ENCODE data around the gene FIG4.

FIG4 gene

DNA sequence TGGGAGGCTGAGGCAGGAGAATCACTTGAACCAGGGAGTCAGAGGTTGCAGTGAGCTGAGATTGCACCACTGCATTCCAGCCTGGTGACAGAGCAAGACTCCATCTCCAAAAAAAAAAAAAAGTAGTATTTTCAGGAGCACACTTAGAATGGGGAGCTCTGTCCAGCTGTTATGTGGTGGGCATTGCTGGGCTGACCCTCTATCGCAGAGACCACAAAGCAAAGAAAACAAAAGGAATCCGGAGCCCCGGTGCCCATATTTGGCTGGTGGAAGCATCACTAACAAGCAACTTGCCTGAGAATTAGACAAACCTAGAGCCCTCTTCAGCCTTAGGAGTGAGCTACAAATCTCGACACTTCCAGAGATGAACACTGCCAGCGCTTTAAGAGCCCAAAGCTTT is 149.7 kb downstream of the FIG4 start:
- no peak for TF ChIP-seq RARB (CRISPR knock-in tag; IDR thresholded peaks at IDR 0.05)
- TF ChIP-seq ARNTL (CRISPR knock-in tag; IDR thresholded peaks at IDR 0.05; ENCODE audit: borderline replicate concordance, low read depth) = no peak
- TF ChIP-seq ZC3H10 (CRISPR knock-in tag; IDR thresholded peaks at IDR 0.05) = no peak
- TF ChIP-seq GLIS3 (CRISPR knock-in tag; IDR thresholded peaks at IDR 0.05) = no peak
- no peak for TF ChIP-seq TSHZ2 (CRISPR knock-in tag; IDR thresholded peaks at IDR 0.05)
- no peak for TF ChIP-seq ZNF565 (CRISPR knock-in tag; conservative IDR thresholded peaks at IDR 0.05; ENCODE audit: low read depth)
- TF ChIP-seq POU6F1 (CRISPR knock-in tag; IDR thresholded peaks at IDR 0.05; ENCODE audit: borderline replicate concordance, low read depth) = no peak
- no peak for TF ChIP-seq ZNF70 (CRISPR knock-in tag; IDR thresholded peaks at IDR 0.05)
- TF ChIP-seq, protein P1, sequence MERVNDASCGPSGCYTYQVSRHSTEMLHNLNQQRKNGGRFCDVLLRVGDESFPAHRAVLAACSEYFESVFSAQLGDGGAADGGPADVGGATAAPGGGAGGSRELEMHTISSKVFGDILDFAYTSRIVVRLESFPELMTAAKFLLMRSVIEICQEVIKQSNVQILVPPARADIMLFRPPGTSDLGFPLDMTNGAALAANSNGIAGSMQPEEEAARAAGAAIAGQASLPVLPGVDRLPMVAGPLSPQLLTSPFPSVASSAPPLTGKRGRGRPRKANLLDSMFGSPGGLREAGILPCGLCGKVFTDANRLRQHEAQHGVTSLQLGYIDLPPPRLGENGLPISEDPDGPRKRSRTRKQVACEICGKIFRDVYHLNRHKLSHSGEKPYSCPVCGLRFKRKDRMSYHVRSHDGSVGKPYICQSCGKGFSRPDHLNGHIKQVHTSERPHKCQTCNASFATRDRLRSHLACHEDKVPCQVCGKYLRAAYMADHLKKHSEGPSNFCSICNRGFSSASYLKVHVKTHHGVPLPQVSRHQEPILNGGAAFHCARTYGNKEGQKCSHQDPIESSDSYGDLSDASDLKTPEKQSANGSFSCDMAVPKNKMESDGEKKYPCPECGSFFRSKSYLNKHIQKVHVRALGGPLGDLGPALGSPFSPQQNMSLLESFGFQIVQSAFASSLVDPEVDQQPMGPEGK (CRISPR knock-in tag; IDR thresholded peaks at IDR 0.05; ENCODE audit: borderline replicate concordance) = no peak
- no peak for TF ChIP-seq ZFP30 (CRISPR knock-in tag; IDR thresholded peaks at IDR 0.05)
- TF ChIP-seq CSDC2 (CRISPR knock-in tag; IDR thresholded peaks at IDR 0.05) = no peak
- no peak for TF ChIP-seq BACH2 (CRISPR knock-in tag; IDR thresholded peaks at IDR 0.05; ENCODE audit: borderline replicate concordance)
- TF ChIP-seq ZNF8 (CRISPR knock-in tag; IDR thresholded peaks at IDR 0.05) = no peak
- TF ChIP-seq OSR1 (CRISPR knock-in tag; IDR thresholded peaks at IDR 0.05) = no peak
- no peak for TF ChIP-seq ZFP3 (CRISPR knock-in tag; IDR thresholded peaks at IDR 0.05)
- TF ChIP-seq TCF4 (CRISPR knock-in tag; IDR thresholded peaks at IDR 0.05; ENCODE audit: borderline replicate concordance) = no peak
- no peak for TF ChIP-seq ISL1 (CRISPR knock-in tag; IDR thresholded peaks at IDR 0.05)
- no peak for ATAC-seq

- TF ChIP-seq PPARA (CRISPR knock-in tag; IDR thresholded peaks at IDR 0.05; ENCODE audit: borderline replicate concordance) = no peak
- TF ChIP-seq BACH2 (CRISPR knock-in tag; IDR thresholded peaks at IDR 0.05; ENCODE audit: borderline replicate concordance) = no peak
- TF ChIP-seq RARB (CRISPR knock-in tag; IDR thresholded peaks at IDR 0.05) = no peak
- no peak for TF ChIP-seq ZFP30 (CRISPR knock-in tag; IDR thresholded peaks at IDR 0.05)
- TF ChIP-seq POU6F1 (CRISPR knock-in tag; IDR thresholded peaks at IDR 0.05; ENCODE audit: borderline replicate concordance, low read depth) = no peak
- no peak for TF ChIP-seq ARNTL (CRISPR knock-in tag; IDR thresholded peaks at IDR 0.05; ENCODE audit: borderline replicate concordance, low read depth)
- no peak for TF ChIP-seq CSRNP3 (CRISPR knock-in tag; IDR thresholded peaks at IDR 0.05)
- no peak for ATAC-seq
These were observed 150.8 kb downstream of the FIG4 start for GRCh38 chr6:109841869-109842268.

DNA sequence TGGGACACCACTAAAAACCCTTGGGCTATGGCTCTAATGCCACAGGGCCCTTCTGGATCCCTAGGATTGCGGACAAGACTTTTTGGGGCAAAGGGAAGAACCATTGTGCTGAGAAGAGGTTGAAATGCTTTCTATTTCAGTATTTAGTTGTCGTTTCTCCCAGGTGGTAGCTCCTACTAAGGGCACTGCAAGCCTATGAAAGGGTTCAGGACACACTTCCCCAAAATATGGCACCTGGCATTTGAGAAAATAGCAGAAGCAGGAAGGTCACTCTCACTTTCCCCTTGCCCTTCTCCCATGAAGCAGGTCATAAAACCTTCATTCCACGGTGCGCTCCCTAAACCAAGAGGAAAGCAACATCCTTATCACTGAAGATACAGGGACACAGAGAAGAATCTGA is 161.6 kb downstream of the FIG4 start:
- no peak for ATAC-seq
- TF ChIP-seq TSHZ2 (CRISPR knock-in tag; IDR thresholded peaks at IDR 0.05) (no peak), TCF4 (CRISPR knock-in tag; IDR thresholded peaks at IDR 0.05; ENCODE audit: borderline replicate concordance) (no peak), ISL1 (CRISPR knock-in tag; IDR thresholded peaks at IDR 0.05) (no peak), TOX (CRISPR knock-in tag; IDR thresholded peaks at IDR 0.05; ENCODE audit: borderline replicate concordance) (no peak), POU6F1 (CRISPR knock-in tag; IDR thresholded peaks at IDR 0.05; ENCODE audit: borderline replicate concordance, low read depth) (no peak), ZFP30 (CRISPR knock-in tag; IDR thresholded peaks at IDR 0.05) (no peak), ZNF565 (CRISPR knock-in tag; conservative IDR thresholded peaks at IDR 0.05; ENCODE audit: low read depth) (no peak), ESRRG (CRISPR knock-in tag; IDR thresholded peaks at IDR 0.05) (no peak), PPARA (CRISPR knock-in tag; IDR thresholded peaks at IDR 0.05; ENCODE audit: borderline replicate concordance) (no peak)
- TF ChIP-seq, protein P1 (CRISPR knock-in tag; IDR thresholded peaks at IDR 0.05; ENCODE audit: borderline replicate concordance) = no peak
